ENCODE results near the gene TTC7B.
"Not testable (repeated sequence)": the region's sequence is repeated elsewhere in the genome, so short reads cannot be mapped to it uniquely, and the experiment has no call there.

Gene TTC7B

GRCh38 chr14:90815822-90816662, at the start of gene TTC7B:
TSS of gene TTC7B (minus strand) at chr14:90816430. CDS start at chr14:90816295, 135 bp downstream.
- no peak for DNase-seq (ENCODE audit: extremely low read depth in 1 of 2, low read depth in 1 of 2)

- no peak for DNase-seq (ENCODE audit: extremely low read depth in 1 of 2, low read depth in 1 of 2)
These were observed 48.5 kb upstream of the TTC7B start for GRCh38 chr14:90864741-90865140.

- DNase-seq (ENCODE audit: extremely low read depth in 1 of 2, low read depth in 1 of 2): no peak
These were observed 42.3 kb upstream of the TTC7B start for GRCh38 chr14:90858511-90858910.

GRCh38 chr14:90857866-90858265, 41.6 kb upstream of the TTC7B start:
- DNase-seq (ENCODE audit: extremely low read depth in 1 of 2, low read depth in 1 of 2): no peak

- not testable (repeated sequence) for DNase-seq (ENCODE audit: extremely low read depth in 1 of 2, low read depth in 1 of 2)
These were observed 39.9 kb upstream of the TTC7B start for GRCh38 chr14:90856115-90856514.

- DNase-seq (ENCODE audit: extremely low read depth in 1 of 2, low read depth in 1 of 2): no peak
These were observed 36.9 kb upstream of the TTC7B start for GRCh38 chr14:90853116-90853515.

GRCh38 chr14:90851327-90852036, 35.3 kb upstream of the TTC7B start:
- DNase-seq (ENCODE audit: extremely low read depth in 1 of 2, low read depth in 1 of 2): no peak

GRCh38 chr14:90850487-90850886, 34.3 kb upstream of the TTC7B start:
- DNase-seq (ENCODE audit: extremely low read depth in 1 of 2, low read depth in 1 of 2): no peak

- no peak for DNase-seq (ENCODE audit: extremely low read depth in 1 of 2, low read depth in 1 of 2)
These were observed 33.7 kb upstream of the TTC7B start for GRCh38 chr14:90849787-90850444.

GRCh38 chr14:90848944-90849731, 32.9 kb upstream of the TTC7B start:
- DNase-seq (ENCODE audit: extremely low read depth in 1 of 2, low read depth in 1 of 2): no peak

- DNase-seq (ENCODE audit: extremely low read depth in 1 of 2, low read depth in 1 of 2): no peak
These were observed 30.3 kb upstream of the TTC7B start for GRCh38 chr14:90846511-90846910.

- no peak for DNase-seq (ENCODE audit: extremely low read depth in 1 of 2, low read depth in 1 of 2)
These were observed 28.1 kb upstream of the TTC7B start for GRCh38 chr14:90844321-90844720.

GRCh38 chr14:90842726-90843125, 26.5 kb upstream of the TTC7B start:
- no peak for DNase-seq (ENCODE audit: extremely low read depth in 1 of 2, low read depth in 1 of 2)

GRCh38 chr14:90840667-90841066, 24.4 kb upstream of the TTC7B start:
- DNase-seq (ENCODE audit: extremely low read depth in 1 of 2, low read depth in 1 of 2): not testable (repeated sequence)

GRCh38 chr14:90839889-90840266, 23.6 kb upstream of the TTC7B start:
- no peak for DNase-seq (ENCODE audit: extremely low read depth in 1 of 2, low read depth in 1 of 2)

- no peak for DNase-seq (ENCODE audit: extremely low read depth in 1 of 2, low read depth in 1 of 2)
These were observed 23.0 kb upstream of the TTC7B start for GRCh38 chr14:90839024-90839888.

GRCh38 chr14:90838531-90838930, 22.3 kb upstream of the TTC7B start:
- not testable (repeated sequence) for DNase-seq (ENCODE audit: extremely low read depth in 1 of 2, low read depth in 1 of 2)

GRCh38 chr14:90837355-90837754, 21.1 kb upstream of the TTC7B start:
- DNase-seq (ENCODE audit: extremely low read depth in 1 of 2, low read depth in 1 of 2): no peak

GRCh38 chr14:90836692-90837063, 20.4 kb upstream of the TTC7B start:
- no peak for DNase-seq (ENCODE audit: extremely low read depth in 1 of 2, low read depth in 1 of 2)

- no peak for DNase-seq (ENCODE audit: extremely low read depth in 1 of 2, low read depth in 1 of 2)
These were observed 15.6 kb upstream of the TTC7B start for GRCh38 chr14:90831821-90832220.

Measured in stimulated activated CD8-positive, alpha-beta memory T cell treated with anti-CD3 and anti-CD28 coated beads, Interleukin-7, amount 100 ng/mL, for 48 hours (primary cell).